KMS-11 (cell line): ENCODE results near the gene ARHGEF7.
"Not testable (repeated sequence)": the region's sequence is repeated elsewhere in the genome, so short reads cannot be mapped to it uniquely, and the experiment has no call there.

Experiments used
- H2AFZ ChIP-seq: fragments of 200-600 bp; sonication (generic); 2 replicates; pipeline ENCODE4 v1.6.1; 2016; ENCODE audit warnings: antibody characterized with exemption, mixed run types, low read depth
- H3K27ac ChIP-seq: fragments of 200-600 bp; sonication (generic); 2 replicates; pipeline ENCODE4 v1.6.1; 2016; ENCODE audit warnings: mild to moderate bottlenecking, mixed run types
- H3K27me3 ChIP-seq: fragments of 200-600 bp; sonication (generic); 2 replicates; pipeline ENCODE4 v1.6.1; 2017; ENCODE audit warnings: mild to moderate bottlenecking, low read depth, mixed run types, moderate library complexity; ENCODE audit not compliant: insufficient read depth
- H3K36me3 ChIP-seq: fragments of 200-600 bp; sonication (generic); 2 replicates; pipeline ENCODE4 v1.6.1; 2017; ENCODE audit warnings: mild to moderate bottlenecking, mixed run types; ENCODE audit not compliant: insufficient read depth
- H3K4me1 ChIP-seq: fragments of 200-600 bp; sonication (generic); 2 replicates; pipeline ENCODE4 v1.6.1; 2016; ENCODE audit warnings: mild to moderate bottlenecking, low read depth, mixed run types; ENCODE audit not compliant: poor library complexity, severe bottlenecking
- H3K4me2 ChIP-seq: fragments of 200-600 bp; sonication (generic); 2 replicates; pipeline ENCODE4 v1.7.0; 2016; ENCODE audit warnings: mild to moderate bottlenecking, mixed run types
- H3K4me3 ChIP-seq: fragments of 200-600 bp; sonication (generic); IDR thresholded peaks from 2 replicates; pipeline ENCODE4 v1.6.1; 2017; ENCODE audit warnings: low read depth, low read length, mixed read lengths; ENCODE audit not compliant: insufficient read depth
- H3K79me2 ChIP-seq: fragments of 200-600 bp; sonication (generic); 2 replicates; pipeline ENCODE4 v1.6.1; 2016; ENCODE audit warnings: low read depth, mixed run types; ENCODE audit not compliant: insufficient read depth
- H3K9ac ChIP-seq: fragments of 200-600 bp; sonication (generic); 2 replicates; pipeline ENCODE4 v1.6.1; 2016; ENCODE audit warnings: mild to moderate bottlenecking, mixed run types
- H4K20me1 ChIP-seq: fragments of 200-600 bp; sonication (generic); 2 replicates; pipeline ENCODE4 v1.6.1; 2016; ENCODE audit warnings: mild to moderate bottlenecking, mixed run types; ENCODE audit not compliant: insufficient read depth
- TF ChIP-seq, protein P1 (sequence below): fragments of 200-600 bp; sonication (generic); conservative IDR thresholded peaks from 2 replicates; pipeline ENCODE4 v1.6.1; 2017; ENCODE audit warnings: low read depth, mild to moderate bottlenecking, antibody characterized with exemption, low read length, moderate library complexity, mixed read lengths

Gene ARHGEF7

DNA sequence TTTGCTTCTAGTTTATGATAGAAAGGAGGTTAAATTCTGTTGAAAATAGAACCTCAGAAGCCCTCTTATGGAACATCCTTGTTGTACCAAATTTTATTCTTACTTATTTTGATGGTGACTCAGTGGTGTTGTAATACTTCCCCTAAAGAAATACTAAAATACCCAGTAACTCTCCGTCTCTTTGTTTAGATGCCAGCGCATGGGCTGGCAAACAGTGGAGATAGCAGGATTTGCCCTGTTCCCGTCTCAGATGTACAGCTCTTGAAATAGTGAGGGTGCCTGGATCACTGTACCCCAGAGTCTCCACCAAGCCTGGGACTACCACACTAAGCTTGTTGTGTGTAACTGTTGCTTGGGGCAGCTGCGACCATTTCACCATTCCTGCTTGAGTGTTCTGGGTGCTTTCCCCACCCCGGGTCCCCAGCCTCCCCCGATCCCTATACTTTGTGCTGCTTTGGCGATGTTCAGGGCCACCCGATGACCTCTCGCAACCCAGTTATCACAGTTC, 138.3 kb downstream of the ARHGEF7 start:
- no peak overlapping the region for H2AFZ ChIP-seq

DNA sequence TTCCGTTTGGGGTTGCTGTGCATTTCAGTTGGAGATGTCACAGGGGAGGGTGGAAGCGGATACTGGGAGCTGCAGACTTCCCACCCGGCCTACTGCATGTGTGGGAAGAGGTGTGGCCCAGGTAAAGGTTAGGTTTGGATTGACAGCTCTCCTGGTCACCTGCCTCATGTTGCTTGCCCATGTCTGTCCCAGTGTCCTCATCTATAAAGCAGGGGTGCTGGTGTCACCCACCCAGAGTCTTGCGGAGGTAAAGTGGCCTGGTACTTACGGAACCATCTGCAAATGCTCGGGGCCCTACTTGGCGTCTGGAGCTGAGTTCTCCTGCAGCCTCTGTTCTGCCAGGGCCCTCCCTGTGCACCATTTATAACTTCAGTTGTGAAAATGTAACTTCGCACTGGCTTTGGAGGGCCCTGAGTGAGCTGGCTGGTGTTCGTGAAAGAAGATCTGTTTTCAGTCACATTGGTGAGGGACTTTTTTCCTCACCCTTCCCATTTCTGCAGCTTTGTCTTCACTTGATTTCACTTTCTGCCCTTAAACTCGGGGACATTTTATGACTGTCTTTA, 140.2 kb downstream of the ARHGEF7 start:
- TF ChIP-seq, protein P1, sequence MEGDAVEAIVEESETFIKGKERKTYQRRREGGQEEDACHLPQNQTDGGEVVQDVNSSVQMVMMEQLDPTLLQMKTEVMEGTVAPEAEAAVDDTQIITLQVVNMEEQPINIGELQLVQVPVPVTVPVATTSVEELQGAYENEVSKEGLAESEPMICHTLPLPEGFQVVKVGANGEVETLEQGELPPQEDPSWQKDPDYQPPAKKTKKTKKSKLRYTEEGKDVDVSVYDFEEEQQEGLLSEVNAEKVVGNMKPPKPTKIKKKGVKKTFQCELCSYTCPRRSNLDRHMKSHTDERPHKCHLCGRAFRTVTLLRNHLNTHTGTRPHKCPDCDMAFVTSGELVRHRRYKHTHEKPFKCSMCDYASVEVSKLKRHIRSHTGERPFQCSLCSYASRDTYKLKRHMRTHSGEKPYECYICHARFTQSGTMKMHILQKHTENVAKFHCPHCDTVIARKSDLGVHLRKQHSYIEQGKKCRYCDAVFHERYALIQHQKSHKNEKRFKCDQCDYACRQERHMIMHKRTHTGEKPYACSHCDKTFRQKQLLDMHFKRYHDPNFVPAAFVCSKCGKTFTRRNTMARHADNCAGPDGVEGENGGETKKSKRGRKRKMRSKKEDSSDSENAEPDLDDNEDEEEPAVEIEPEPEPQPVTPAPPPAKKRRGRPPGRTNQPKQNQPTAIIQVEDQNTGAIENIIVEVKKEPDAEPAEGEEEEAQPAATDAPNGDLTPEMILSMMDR, result no peak
- Histone ChIP-seq H3K9ac (no peak overlapping the region), H3K4me3 (no peak overlapping the region), H3K27me3 (no peaks in the 10 kb centered on the region), H3K4me2 (no peak overlapping the region), H3K36me3 (no peaks in the 10 kb centered on the region), H4K20me1 (no peaks in the 10 kb centered on the region), H3K79me2 (no peaks in the 10 kb centered on the region), H3K27ac (no peak overlapping the region), H2AFZ (no peak overlapping the region), H3K4me1 (no peaks in the 10 kb centered on the region)

More for the DNA sequence above, 138.3 kb downstream of the ARHGEF7 start:
- no peaks in the 10 kb centered on the region for H3K36me3 ChIP-seq
- no peaks in the 10 kb centered on the region for H3K27me3 ChIP-seq
- no peak overlapping the region for H3K27ac ChIP-seq
- no peaks in the 10 kb centered on the region for H4K20me1 ChIP-seq
- H3K79me2 ChIP-seq, result no peaks in the 10 kb centered on the region
- H3K4me2 ChIP-seq, result no peak overlapping the region
- H3K4me1 ChIP-seq, result no peaks in the 10 kb centered on the region
- TF ChIP-seq, protein P1, result no peak
- no peak overlapping the region for H3K4me3 ChIP-seq
- no peak overlapping the region for H3K9ac ChIP-seq

DNA sequence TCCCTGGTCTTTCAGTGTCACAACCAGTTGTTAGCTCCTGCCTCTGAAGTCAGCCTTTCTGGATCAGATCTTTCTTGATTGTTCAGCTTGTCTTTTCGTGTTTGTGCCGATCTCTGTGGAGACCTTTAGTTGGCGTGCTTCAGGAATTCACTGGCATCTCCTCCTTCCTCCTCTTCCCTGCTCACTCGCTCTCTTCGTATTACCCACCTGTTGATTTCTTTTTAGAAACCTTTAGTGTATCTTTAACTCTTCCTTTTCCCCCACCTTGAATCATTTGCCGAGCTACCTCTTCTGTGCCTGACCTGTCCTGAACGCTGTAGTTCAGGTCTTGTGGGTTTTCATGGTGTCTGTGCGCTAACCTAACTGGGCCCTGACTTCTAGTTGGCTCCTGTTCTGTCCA, 141.3 kb downstream of the ARHGEF7 start:
- H2AFZ ChIP-seq, result no peak overlapping the region
- no peak overlapping the region for H3K27ac ChIP-seq
- no peaks in the 10 kb centered on the region for H3K36me3 ChIP-seq
- no peaks in the 10 kb centered on the region for H3K4me1 ChIP-seq
- no peak overlapping the region for H3K4me2 ChIP-seq
- no peak overlapping the region for H3K9ac ChIP-seq
- H3K79me2 ChIP-seq, result no peaks in the 10 kb centered on the region
- H3K4me3 ChIP-seq, result no peak overlapping the region
- no peaks in the 10 kb centered on the region for H3K27me3 ChIP-seq
- TF ChIP-seq, protein P1, result no peak
- no peaks in the 10 kb centered on the region for H4K20me1 ChIP-seq

DNA sequence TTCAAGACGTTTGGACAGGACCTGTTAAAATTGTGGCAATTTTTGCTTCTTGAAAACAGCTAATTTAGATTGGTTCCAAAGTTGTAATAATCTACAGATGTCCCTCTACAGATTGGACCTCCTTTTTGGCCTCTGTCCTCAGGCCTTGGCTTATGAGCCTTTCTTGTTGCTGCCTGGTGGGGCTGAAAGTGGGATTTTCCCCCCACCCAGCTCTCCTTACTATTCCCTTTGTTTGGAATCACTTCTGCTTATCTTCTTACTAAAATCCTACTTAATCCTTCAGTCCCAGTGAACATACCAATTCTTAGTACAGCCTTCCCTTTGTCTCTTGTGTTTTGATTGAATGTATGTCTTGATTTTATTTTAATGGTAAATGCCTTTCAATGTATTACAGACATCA, 141.8 kb downstream of the ARHGEF7 start:
- H2AFZ ChIP-seq, result no peak overlapping the region
- H3K79me2 ChIP-seq, result no peaks in the 10 kb centered on the region
- no peak overlapping the region for H3K27ac ChIP-seq
- no peak overlapping the region for H3K4me3 ChIP-seq
- H3K9ac ChIP-seq, result no peak overlapping the region
- no peaks in the 10 kb centered on the region for H3K36me3 ChIP-seq
- no peaks in the 10 kb centered on the region for H3K27me3 ChIP-seq
- no peaks in the 10 kb centered on the region for H4K20me1 ChIP-seq
- H3K4me1 ChIP-seq, result no peaks in the 10 kb centered on the region
- no peak overlapping the region for H3K4me2 ChIP-seq
- TF ChIP-seq, protein P1, result no peak

DNA sequence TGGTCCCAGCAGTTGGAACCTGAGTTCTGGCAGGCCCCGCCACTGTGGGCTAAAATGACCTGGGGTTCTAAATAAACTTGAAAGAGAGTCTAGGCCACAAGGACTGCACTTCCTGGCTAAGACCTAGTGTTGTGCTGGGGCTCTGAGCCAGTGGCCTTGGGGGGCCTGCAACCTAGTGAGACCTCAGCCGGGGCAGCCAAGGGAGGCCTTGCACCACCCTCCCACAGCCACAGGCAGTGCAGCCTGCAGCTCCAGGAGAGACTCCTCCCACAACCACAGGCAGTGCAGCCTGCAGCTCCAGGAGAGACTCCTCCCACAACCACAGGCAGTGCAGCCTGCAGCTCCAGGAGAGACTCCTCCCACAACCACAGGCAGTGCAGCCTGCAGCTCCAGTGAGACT, 142.8 kb downstream of the ARHGEF7 start:
- not testable (repeated sequence) for H3K4me3 ChIP-seq, H3K4me2 ChIP-seq, H2AFZ ChIP-seq, H3K27me3 ChIP-seq, H3K9ac ChIP-seq, H4K20me1 ChIP-seq, H3K36me3 ChIP-seq, H3K27ac ChIP-seq, H3K4me1 ChIP-seq, H3K79me2 ChIP-seq
